Esophagus (tissue), 2 donors: ENCODE data around the gene ATP9A. TPM values are rescaled to one million over a fixed set of nuclear protein-coding genes. Genes with fewer than 3 reads are reported as not detected.
"Not testable (repeated sequence)": the region's sequence is repeated elsewhere in the genome, so short reads cannot be mapped to it uniquely, and the experiment has no call there.

Source experiments
- H3K27ac ChIP-seq, 2 donors: one replicate each; pipeline ENCODE4 v1.5.1; 2013; ENCODE audit warnings: low read depth in 2 of 2, mild to moderate bottlenecking in 2 of 2, inconsistent platforms in 1 of 2, low read length in 1 of 2, moderate library complexity in 1 of 2
- H3K27me3 ChIP-seq, 2 donors: one replicate each; pipeline ENCODE4 v1.6.1; 2013; ENCODE audit warnings: low read length in 2 of 2, control low read depth in 1 of 2, mild to moderate bottlenecking in 1 of 2; ENCODE audit not compliant: insufficient read depth in 2 of 2, control insufficient read depth in 1 of 2
- H3K36me3 ChIP-seq, 2 donors: one replicate each; pipeline ENCODE4 v1.6.1; 2013; ENCODE audit warnings: low read length in 1 of 2; ENCODE audit not compliant: control insufficient read depth in 2 of 2, insufficient read depth in 2 of 2
- H3K4me1 ChIP-seq, 2 donors: one replicate each; pipeline ENCODE4 v1.6.1; 2013; ENCODE audit warnings: low read length in 1 of 2; ENCODE audit not compliant: control insufficient read depth in 2 of 2, insufficient read depth in 2 of 2
- H3K4me3 ChIP-seq, 2 donors: one replicate each; pipeline ENCODE4 v1.5.1; 2013; ENCODE audit warnings: low read length in 2 of 2, mild to moderate bottlenecking in 2 of 2, low read depth in 1 of 2, moderate library complexity in 1 of 2
- H3K9me3 ChIP-seq, 2 donors: one replicate each; pipeline ENCODE4 v1.6.1; 2013; ENCODE audit warnings: mild to moderate bottlenecking in 2 of 2, low read depth in 1 of 2, low read length in 1 of 2, moderate library complexity in 1 of 2; ENCODE audit not compliant: control insufficient read depth in 2 of 2, insufficient read depth in 1 of 2
- WGBS, 2 donors: extraction: QIAGEN DNeasy Blood & Tissue Kit; methylation state at CpG; one replicate each; pipeline ENCODE4 v1.1.7; 2013; 5-methylcytosine and 5-hydroxymethylcytosine counted together
- polyA plus RNA-seq, 2 donors: library from polyadenylated mRNA; stranded (reverse); fragments of 200-250 nt; gene quantifications; one replicate each; pipeline ENCODE4 v1.2.3, GENCODE V29; 2013
- donor health status: healthy with polysubstance abuse.
- donor health status: Bipolar disorder and iron deficiency.

The ATP9A gene
- 1 to 10 TPM; 5.0 to 7.5 TPM for polyA plus RNA-seq

GRCh38 chr20:51767867-51768758 lies at the start of gene ATP9A:
TSS of gene ATP9A (minus strand) at chr20:51768390. CDS start at chr20:51768369, 21 bp downstream.
- H3K36me3 ChIP-seq = no peaks in the 10 kb centered on the region
- peak within 1 kb of the TSS; percentile 89 for H3K27ac ChIP-seq
- no peaks in the 10 kb centered on the region for H3K9me3 ChIP-seq
- 1% methylated on average over 39 to 131 of the region's 131 CpGs for WGBS, 2 donors
- no peaks in the 10 kb centered on the region for H3K27me3 ChIP-seq
- H3K4me1 ChIP-seq = no peaks in the 10 kb centered on the region
- H3K4me3 ChIP-seq = peak within 1 kb of the TSS; percentile 69 to 75

- H3K27me3 ChIP-seq, H3K4me3 ChIP-seq, H3K36me3 ChIP-seq, H3K27ac ChIP-seq, H3K9me3 ChIP-seq, H3K4me1 ChIP-seq: not testable (repeated sequence)
- 84 to 89% methylated on average over 8 of the region's 8 CpGs for WGBS, 2 donors
Observed at GRCh38 chr20:51816856-51817255, 48.7 kb upstream of the ATP9A start.

GRCh38 chr20:51815383-51816076 lies 47.3 kb upstream of the ATP9A start:
- Histone ChIP-seq H3K36me3 (no peaks in the 10 kb centered on the region), H3K4me3 (no peak overlapping the region), H3K27ac (no peak overlapping the region), H3K27me3 (no peaks in the 10 kb centered on the region), H3K4me1 (no peaks in the 10 kb centered on the region), H3K9me3 (no peaks in the 10 kb centered on the region)
- 68 to 69% methylated on average over 5 of the region's 5 CpGs for WGBS, 2 donors

GRCh38 chr20:51812861-51813260 lies 44.7 kb upstream of the ATP9A start:
- Histone ChIP-seq H3K4me1 (no peaks in the 10 kb centered on the region), H3K36me3 (no peaks in the 10 kb centered on the region), H3K27ac (no peak overlapping the region), H3K4me3 (no peak overlapping the region), H3K27me3 (no peaks in the 10 kb centered on the region), H3K9me3 (no peaks in the 10 kb centered on the region)
- WGBS, 2 donors = 77% methylated on average over 4 of the region's 4 CpGs

GRCh38 chr20:51811514-51812128 lies 43.4 kb upstream of the ATP9A start:
- H3K27me3 ChIP-seq = no peaks in the 10 kb centered on the region
- H3K4me3 ChIP-seq = no peak overlapping the region
- no peak overlapping the region for H3K27ac ChIP-seq
- H3K4me1 ChIP-seq = no peaks in the 10 kb centered on the region
- no peaks in the 10 kb centered on the region for H3K36me3 ChIP-seq
- WGBS, 2 donors = 59% methylated on average over 8 of the region's 8 CpGs
- no peaks in the 10 kb centered on the region for H3K9me3 ChIP-seq

GRCh38 chr20:51811042-51811355 lies 42.8 kb upstream of the ATP9A start:
- Histone ChIP-seq H3K4me1 (no peaks in the 10 kb centered on the region), H3K9me3 (no peaks in the 10 kb centered on the region), H3K27me3 (no peaks in the 10 kb centered on the region), H3K4me3 (no peak overlapping the region), H3K36me3 (no peaks in the 10 kb centered on the region), H3K27ac (no peak overlapping the region)
- 79 to 84% methylated on average over 3 of the region's 3 CpGs for WGBS, 2 donors

GRCh38 chr20:51810155-51811041 lies 42.2 kb upstream of the ATP9A start:
- Histone ChIP-seq H3K27ac (no peak overlapping the region), H3K36me3 (no peaks in the 10 kb centered on the region), H3K4me1 (no peaks in the 10 kb centered on the region), H3K9me3 (no peaks in the 10 kb centered on the region), H3K4me3 (no peak overlapping the region), H3K27me3 (no peaks in the 10 kb centered on the region)
- 83 to 89% methylated on average over 13 of the region's 13 CpGs for WGBS, 2 donors

- 61 to 65% methylated on average over 5 of the region's 5 CpGs for WGBS, 2 donors
- H3K4me3 ChIP-seq = no peak overlapping the region
- no peak overlapping the region for H3K27ac ChIP-seq
- H3K9me3 ChIP-seq = no peaks in the 10 kb centered on the region
- H3K36me3 ChIP-seq = no peaks in the 10 kb centered on the region
- no peaks in the 10 kb centered on the region for H3K27me3 ChIP-seq
- H3K4me1 ChIP-seq = no peaks in the 10 kb centered on the region
Observed at GRCh38 chr20:51807720-51808250, 39.6 kb upstream of the ATP9A start.

GRCh38 chr20:51804754-51805153 lies 36.6 kb upstream of the ATP9A start:
- Histone ChIP-seq H3K4me1 (peaks cover 6 to 12% of the 10 kb centered on the region in 2 donors), H3K9me3 (no peaks in the 10 kb centered on the region), H3K4me3 (no peak overlapping the region), H3K27ac (no peak overlapping the region), H3K36me3 (no peaks in the 10 kb centered on the region), H3K27me3 (peaks cover 7 to 21% of the 10 kb centered on the region in 2 donors)
- 79 to 85% methylated on average over 7 of the region's 7 CpGs for WGBS, 2 donors
